NCI-H2196 treated with DMSO at 0.1 percent for 48 hours (cell line): ENCODE measurements around the gene NR1H3.
"Not testable (repeated sequence)": the region's sequence is repeated elsewhere in the genome, so short reads cannot be mapped to it uniquely, and the experiment has no call there.

Experiments
- DNase-seq: peaks from one replicate; lab custom pipeline; 2025; ENCODE audit not compliant: unreplicated experiment; lab: John Stamatoyannopoulos, UW

Gene NR1H3

DNA sequence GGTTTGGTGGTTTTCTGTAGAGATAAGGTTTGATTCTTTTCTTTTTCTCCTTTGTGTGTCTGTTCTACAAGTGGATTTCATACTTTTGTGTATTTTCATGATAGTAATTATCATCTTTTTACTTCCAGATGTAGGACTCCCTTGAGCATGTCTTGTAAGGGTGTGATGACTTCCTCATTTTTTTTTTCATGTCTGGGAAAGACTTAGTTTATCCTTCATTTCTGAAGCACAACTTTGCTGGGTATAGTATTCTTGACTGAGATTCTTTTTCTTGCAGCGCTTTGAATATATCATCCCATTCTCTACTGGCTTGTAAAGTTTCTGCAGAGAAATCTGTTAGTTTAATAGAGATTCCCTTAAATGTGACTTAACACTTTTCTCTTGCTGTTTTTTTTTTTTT lies 45.1 kb downstream of the NR1H3 start:
- no peak for DNase-seq

DNA sequence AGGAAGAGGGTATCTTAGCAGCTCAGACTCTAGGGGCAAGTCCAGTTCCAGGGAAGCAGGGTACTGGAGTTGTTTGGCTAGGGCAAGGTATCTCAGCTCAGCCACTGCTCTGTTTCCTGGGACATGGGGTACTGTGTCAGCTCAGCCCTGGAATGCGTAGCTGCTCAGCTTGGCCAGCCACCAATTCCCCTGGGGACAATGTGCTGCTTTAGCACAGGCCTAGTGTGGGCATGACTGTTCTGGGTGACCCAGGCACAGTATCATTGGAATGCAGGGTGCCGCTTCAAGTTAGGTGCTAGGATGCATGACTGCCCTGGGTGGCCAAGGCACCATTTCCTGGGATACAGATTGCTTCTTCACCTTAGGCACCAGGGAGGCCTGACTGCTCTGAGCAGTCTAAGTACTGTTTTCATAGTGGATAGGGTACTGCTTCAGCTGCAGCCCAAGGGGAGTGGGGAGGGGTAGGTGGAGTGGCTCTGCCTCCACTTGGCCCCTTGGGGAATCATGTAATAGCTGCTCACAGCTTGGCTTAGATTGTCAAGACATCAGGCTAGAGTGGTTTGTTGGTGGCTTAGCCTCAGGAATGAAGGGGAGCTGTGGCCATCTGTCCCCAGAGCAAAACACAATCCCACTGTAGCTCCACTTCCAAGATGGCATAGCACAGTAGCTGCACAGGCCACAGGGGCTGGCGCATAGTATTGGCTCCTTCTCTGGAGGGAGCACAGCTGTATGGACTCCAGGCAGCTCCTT lies 48.1 kb downstream of the NR1H3 start:
- DNase-seq, result no peak

DNA sequence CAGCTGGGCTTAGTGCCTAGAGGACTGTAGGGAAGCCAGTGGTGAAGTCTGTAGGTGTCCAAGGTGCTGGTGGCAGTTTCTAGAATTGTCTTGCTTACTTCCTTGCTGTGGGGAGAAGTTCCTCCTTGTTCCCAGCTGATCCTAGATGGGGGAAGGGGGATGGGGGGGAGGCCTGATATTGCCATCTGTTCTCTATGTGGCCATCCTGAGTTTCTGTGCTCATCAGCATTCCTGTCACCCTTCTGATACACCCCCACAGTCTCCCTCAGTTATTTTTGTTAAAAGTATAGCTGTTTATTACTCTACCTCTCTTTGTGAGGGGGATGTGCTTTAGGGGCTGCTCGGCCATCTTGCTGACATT lies 48.7 kb downstream of the NR1H3 start:
- no peak for DNase-seq

DNA sequence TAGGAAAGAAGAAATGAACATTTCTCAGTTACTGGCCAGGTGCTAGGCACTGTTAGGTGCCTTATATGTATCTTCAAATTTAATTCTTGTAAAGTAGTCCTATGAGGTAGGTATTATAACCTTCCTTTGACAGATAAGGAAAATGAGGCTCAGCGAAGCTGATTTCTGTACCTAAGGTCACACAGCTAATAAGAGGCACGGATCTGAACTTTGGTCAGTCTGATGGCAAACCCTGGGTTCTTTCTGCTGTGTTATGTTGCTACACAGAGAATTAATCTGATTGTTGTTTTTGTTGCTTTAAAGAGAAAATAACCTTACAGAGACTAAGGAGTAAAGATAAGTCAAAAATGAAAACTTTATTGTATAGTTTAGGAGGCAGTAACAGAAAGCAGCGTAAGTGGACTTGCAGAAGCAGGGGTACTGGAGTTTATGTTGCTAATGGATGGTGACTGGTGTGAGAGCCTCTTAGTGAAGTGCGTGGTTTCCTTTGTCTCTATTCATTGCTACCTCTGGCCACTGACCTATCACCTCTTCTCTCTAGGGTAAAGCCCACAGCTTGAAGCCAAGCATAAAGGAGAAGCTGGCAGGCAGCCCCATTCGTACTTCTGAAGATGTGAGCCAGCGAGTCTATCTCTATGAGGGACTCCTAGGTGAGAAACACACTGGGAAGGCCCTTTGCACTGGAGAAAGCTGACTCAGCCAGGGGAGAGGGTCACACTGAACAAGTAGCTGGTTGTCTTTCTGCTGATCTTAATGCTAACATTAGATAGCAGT lies 50.4 kb downstream of the NR1H3 start:
- peak; percentile 56 for DNase-seq

DNA sequence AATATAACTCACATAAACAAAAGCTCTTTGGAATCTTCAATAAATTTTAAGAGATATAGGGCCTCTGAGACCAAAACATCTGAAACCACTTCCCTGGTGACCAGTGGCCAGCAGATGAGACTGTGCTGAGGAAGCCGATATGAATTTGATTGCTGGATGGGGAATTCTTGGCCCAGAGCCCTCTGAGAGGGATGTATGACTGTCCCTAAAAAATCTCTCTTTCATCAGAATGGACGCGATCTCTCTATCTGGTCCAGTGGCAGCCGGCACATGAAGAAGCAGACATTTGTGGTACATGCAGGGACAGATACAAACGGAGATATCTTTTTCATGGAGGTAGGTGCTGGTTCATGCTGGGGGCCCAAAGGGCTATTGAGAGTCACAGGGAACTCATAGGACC lies 57.2 kb downstream of the NR1H3 start:
- DNase-seq, result no peak

DNA sequence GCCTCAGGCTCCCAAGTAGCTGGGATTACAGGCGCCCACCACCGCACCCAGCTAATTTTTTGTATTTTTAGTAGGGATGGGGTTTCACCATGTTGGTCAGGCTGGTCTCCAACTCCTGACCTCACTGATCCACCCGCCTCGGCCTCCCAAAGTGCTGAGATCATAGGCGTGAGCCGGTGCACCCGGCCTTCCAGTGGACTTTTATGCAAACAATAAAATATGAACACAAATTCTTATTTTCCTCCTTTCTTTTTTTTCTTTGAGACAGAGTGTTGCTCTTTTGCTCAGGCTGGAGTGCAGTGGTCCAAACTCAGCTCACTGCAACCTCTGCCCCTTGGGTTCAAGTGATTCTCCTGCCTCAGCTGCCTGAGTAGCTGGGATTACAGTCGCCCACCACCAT lies 58.7 kb downstream of the NR1H3 start:
- not testable (repeated sequence) for DNase-seq

DNA sequence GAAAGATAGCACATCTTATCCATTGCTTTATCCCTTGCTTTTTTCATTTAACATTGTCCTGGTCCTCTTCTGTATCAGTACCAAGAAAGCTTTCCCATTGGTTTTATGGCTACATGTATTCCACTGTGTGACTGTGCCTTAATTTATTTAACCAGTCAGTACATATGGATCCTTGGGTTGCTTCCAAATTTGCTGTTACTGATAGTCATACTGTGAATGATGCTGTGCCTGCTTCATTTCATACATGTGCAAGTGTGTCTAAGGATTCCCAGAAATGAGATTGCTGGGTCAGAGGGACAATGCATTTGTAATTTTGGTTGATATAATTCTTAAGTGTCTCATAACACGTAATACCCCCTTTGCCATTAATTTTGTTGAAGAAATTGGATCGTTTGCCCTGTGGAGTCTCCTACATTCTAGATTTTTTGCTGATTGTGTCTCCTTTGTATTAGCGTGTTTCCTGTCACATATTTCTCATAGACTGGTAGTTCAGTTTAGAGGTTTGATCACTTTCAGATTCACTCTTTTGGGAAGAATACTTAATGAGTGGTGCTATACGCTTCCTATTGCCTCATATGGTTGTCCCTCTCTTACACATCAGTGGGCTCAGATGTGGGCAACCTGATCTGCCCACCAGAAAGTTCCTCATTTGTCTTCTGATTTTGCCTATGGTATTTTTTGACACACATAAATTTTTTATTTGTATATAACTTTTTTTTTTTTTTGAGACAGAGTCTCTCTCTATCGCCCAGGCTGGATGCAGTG lies 59.5 kb downstream of the NR1H3 start:
- no peak for DNase-seq

DNA sequence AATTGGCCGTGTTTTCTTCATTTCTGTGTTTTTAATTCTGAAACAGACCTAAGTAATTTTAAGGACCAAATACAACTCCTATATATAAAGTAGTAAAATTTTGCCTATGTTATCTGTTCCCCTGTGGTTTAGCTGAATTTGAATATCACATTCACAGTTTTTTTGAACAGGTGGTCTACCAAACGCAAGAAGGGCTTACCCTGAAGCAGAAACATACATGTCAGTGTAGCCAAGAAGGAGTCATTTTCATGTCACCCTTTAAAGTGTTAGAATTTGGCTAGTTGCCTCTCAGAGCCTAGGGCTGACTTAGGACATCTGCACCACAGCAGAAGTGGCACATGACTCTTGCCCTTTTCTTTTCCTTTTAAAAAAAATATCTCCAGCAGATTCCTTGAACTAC lies 60.4 kb downstream of the NR1H3 start:
- DNase-seq, result no peak
